ENCODE results near the gene COX7A2L.

DNA sequence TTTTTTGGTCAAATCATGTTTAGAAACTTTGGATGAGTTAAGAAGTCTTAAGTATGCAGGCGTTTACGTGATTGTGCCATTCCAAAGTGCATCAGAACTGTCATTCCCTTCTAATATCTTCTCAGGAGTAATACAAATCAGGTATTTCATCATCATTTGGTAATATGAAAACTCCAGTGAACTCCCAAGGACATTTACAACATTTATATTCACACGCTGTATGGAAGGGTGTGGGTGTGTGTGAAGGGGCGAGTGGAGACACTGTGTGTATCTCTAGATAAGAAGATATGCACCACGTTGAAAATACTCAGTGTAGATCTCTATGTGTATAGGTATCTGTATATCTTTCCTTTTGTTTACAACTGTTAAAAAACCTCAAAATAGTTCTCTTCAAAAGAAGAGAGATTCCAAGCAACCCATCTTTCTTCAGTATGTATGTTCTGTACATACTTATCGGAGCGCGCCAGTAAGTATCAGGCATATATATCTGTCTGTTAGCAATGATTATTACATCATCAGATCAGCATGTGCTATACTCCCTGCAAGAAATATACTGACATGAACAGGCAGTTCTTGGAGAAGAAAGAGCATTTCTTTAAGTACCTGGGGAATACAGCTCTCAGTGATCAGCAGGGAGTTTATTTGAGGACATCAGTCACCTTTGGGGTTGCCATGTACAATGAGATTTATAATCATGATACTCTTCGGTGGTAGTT lies 29.3 kb downstream of the COX7A2L start:
- TF ChIP-seq TAF1 (IDR thresholded peaks at IDR 0.05; ENCODE audit: low read depth) (no peak), CEBPB (IDR thresholded peaks at IDR 0.05) (no peak), USF1 (IDR thresholded peaks at IDR 0.05) (no peak), EP300 (IDR thresholded peaks at IDR 0.05; ENCODE audit: borderline replicate concordance) (no peak), YY1 (IDR thresholded peaks at IDR 0.05; ENCODE audit: low read depth) (no peak)

Data from Ishikawa (cell line).